ENCODE results near the gene CEPT1. TPM values are rescaled to one million over a fixed set of nuclear protein-coding genes. Genes with fewer than 3 reads are reported as not detected.

Gene CEPT1
- total RNA-seq, 4 donors from 2014 or later: 23.1 to 30.4 (median 28.4) TPM

GRCh38 chr1:111202366-111202706 lies 62.3 kb downstream of the CEPT1 start:
- peaks cover 0 to 30% (median 0%) of the 10 kb centered on the region in 3 donors for H3K4me1 ChIP-seq
- H3K9me3 ChIP-seq: no peaks in the 10 kb centered on the region
- TF ChIP-seq CTCF (IDR thresholded peaks at IDR 0.05) (no peak), EP300 (IDR thresholded peaks at IDR 0.05) (no peak), POLR2A (IDR thresholded peaks at IDR 0.05) (no peak), POLR2AphosphoS5 (IDR thresholded peaks at IDR 0.05) (no peak)

GRCh38 chr1:111202707-111203623 lies 62.9 kb downstream of the CEPT1 start:
- Histone ChIP-seq H3K27me3 (peaks cover 35% of the 10 kb centered on the region), H3K36me3 (no peaks in the 10 kb centered on the region), H3K27ac (peak overlapping the region in 3 of 4 donors; percentile 52 to 77 (median 70)), H3K9me3 (no peaks in the 10 kb centered on the region), H3K4me3 (peak overlapping the region in 1 of 2 donors; percentile 65), H3K4me1 (peaks cover 0 to 30% (median 0%) of the 10 kb centered on the region in 3 donors)
- whole genome bisulfite sequencing, 2 donors (ENCODE audit: low coverage in 1 of 2): 62% methylated on average over 3 of the region's 4 CpGs; no CpG with 5 or more reads in 1 of the 2 donors
- no peak for ATAC-seq
- TF ChIP-seq POLR2A (IDR thresholded peaks at IDR 0.05): no peak
- no peak for TF ChIP-seq POLR2AphosphoS5 (IDR thresholded peaks at IDR 0.05)
- TF ChIP-seq EP300 (IDR thresholded peaks at IDR 0.05): no peak
- no peak for TF ChIP-seq CTCF (IDR thresholded peaks at IDR 0.05)

More at GRCh38 chr1:111202366-111202706, 62.3 kb downstream of the CEPT1 start:
- 92 to 100% methylated on average over 1 of the region's 1 CpG for WGBS, 2 donors (ENCODE audit: low coverage in 1 of 2)
- peaks cover 35% of the 10 kb centered on the region for H3K27me3 ChIP-seq
- H3K36me3 ChIP-seq: no peaks in the 10 kb centered on the region
- H3K4me3 ChIP-seq: no peak overlapping the region
- H3K27ac ChIP-seq: no peak overlapping the region
- ATAC-seq: no peak

- no peaks in the 10 kb centered on the region for H3K9me3 ChIP-seq
- H3K36me3 ChIP-seq: no peaks in the 10 kb centered on the region
- peak overlapping the region; percentile 49 to 65 for H3K4me3 ChIP-seq
- peaks cover 0 to 30% (median 0%) of the 10 kb centered on the region in 3 donors for H3K4me1 ChIP-seq
- TF ChIP-seq POLR2AphosphoS5 (IDR thresholded peaks at IDR 0.05) (no peak), CTCF (IDR thresholded peaks at IDR 0.05) (no peak), EP300 (IDR thresholded peaks at IDR 0.05) (no peak), POLR2A (IDR thresholded peaks at IDR 0.05) (no peak)
- H3K27ac ChIP-seq: peak overlapping the region in 3 of 4 donors; percentile 52 to 77 (median 70)
- ATAC-seq: peak; percentile 46
- peaks cover 36% of the 10 kb centered on the region for H3K27me3 ChIP-seq
- no CpG with 5 or more reads among the region's 41 CpGs for WGBS, 2 donors (ENCODE audit: low coverage in 1 of 2)
Measured at GRCh38 chr1:111203681-111204200, 63.7 kb downstream of the CEPT1 start.

- Histone ChIP-seq H3K9me3 (no peaks in the 10 kb centered on the region), H3K36me3 (no peaks in the 10 kb centered on the region), H3K27ac (peak overlapping the region in 3 of 4 donors; percentile 52 to 77 (median 70)), H3K27me3 (peaks cover 42% of the 10 kb centered on the region), H3K4me3 (peak overlapping the region; percentile 49 to 65), H3K4me1 (peaks cover 0 to 30% (median 0%) of the 10 kb centered on the region in 3 donors)
- TF ChIP-seq POLR2A (IDR thresholded peaks at IDR 0.05): peak; percentile 19 to 30
- no peak for TF ChIP-seq CTCF (IDR thresholded peaks at IDR 0.05)
- TF ChIP-seq POLR2AphosphoS5 (IDR thresholded peaks at IDR 0.05): no peak
- no peak for TF ChIP-seq EP300 (IDR thresholded peaks at IDR 0.05)
- peak; percentile 42 for ATAC-seq
- WGBS, 2 donors (ENCODE audit: low coverage in 1 of 2): 40% methylated on average over 6 of the region's 61 CpGs; no CpG with 5 or more reads in 1 of the 2 donors
Measured at GRCh38 chr1:111204201-111204982, 64.4 kb downstream of the CEPT1 start.

Measured in gastroesophageal sphincter (tissue), 4 donors.